GM18909 (cell line): ENCODE measurements around the gene TAGLN3.

Experiments
- ATAC-seq: cut with Tn5 transposase; IDR thresholded peaks from one replicate; pipeline ENCODE4 v1.9.1; 2021; ENCODE audit warnings: mild to moderate bottlenecking; ENCODE audit not compliant: unreplicated experiment, poor library complexity

TAGLN3 gene

DNA sequence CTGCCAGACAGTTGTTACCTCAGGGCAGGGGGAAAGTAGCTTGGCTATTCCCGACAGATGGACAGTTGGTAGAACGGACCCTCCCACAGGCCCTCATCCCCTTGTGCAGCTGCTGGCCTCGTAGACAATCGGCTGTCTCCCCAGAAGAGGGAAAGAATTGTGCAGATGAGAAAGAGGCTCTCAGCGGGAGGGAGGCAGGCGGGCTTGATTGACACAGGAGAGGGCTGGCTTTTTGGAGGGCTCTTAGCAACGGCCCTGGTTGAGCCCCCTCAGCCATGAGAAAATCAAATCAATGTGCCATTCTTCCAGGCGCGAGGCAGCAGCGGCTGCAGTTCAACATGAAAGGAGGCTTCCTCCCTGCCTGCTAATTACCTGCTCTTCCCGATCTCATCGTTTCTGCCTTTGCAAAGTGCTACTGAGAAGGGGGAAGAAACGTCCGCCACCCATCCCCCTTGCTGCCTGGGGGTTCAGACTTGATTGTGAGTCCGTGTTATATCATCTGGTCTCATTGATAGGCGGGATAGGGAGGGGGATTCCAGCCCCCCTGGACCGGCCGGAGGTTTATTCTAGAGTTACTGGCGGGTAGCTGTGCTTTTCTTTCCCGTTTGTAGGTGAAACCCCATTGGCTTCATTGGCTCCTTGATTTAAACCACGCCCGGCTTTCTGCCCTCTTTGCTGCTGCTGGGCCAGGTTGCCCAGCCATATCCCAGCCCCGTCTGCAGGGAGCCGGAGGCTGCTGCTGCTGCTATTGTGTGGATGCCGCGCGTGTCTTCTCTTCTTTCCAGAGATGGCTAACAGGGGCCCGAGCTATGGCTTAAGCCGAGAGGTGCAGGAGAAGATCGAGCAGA is at the start of gene TAGLN3:
TSS of gene TAGLN3 (plus strand) at position 287 of the 848 bp plus-strand sequence. CDS start at position 788, 501 bp downstream.
- peak; percentile 47 for ATAC-seq

GRCh38 chr3:111949712-111950111 is 49.0 kb upstream of the TAGLN3 start:
- no peak for ATAC-seq

GRCh38 chr3:111951032-111951431 is 47.7 kb upstream of the TAGLN3 start:
- no peak for ATAC-seq

DNA sequence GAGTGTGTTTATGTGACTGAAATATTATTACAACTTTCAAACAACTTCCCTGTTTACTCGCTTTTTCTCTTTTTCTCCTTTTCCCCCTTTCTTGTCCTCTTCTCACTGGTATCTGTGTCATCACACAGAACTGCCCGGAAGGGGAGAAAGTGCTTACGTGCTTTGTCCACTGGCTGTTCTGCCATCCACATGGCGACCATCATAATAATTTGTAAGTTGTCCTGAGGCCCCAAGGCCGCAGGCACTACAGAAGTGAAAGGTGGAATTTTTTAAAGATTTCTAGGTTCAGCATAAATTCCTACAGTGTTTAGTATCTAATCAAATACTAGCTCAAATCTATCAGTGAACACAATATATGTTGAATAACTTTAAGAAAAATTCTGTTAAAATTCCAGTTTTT is 46.6 kb upstream of the TAGLN3 start:
- no peak for ATAC-seq

- no peak for ATAC-seq
Observed at GRCh38 chr3:111952866-111953450, 45.8 kb upstream of the TAGLN3 start.

- no peak for ATAC-seq
Observed at GRCh38 chr3:111954228-111954990, 44.3 kb upstream of the TAGLN3 start.

- no peak for ATAC-seq
Observed at GRCh38 chr3:111955876-111956275, 42.8 kb upstream of the TAGLN3 start.

DNA sequence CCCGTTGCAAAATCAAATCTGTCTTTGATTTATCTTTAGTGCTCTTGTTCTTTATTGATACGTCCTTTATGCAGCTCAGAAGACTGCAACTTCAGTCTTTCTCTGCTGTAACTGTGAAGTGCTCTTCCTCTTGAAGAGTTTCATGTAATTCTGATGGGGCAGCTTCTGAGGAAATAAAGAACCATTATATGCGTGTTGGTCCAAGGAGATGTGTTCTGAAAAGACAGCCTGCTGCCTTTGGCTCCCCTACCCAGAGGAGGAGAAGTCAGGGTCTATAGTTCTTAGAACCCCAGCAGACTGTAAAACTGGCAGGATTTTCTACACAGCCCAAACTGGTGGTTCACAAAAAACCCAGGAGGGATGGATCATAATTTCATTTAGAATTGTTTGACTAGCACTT is 42.3 kb upstream of the TAGLN3 start:
- ATAC-seq, result no peak

GRCh38 chr3:111956995-111957734 is 41.6 kb upstream of the TAGLN3 start:
- ATAC-seq, result no peak

- ATAC-seq, result no peak
Observed at GRCh38 chr3:111961461-111962164, 37.1 kb upstream of the TAGLN3 start.

- ATAC-seq, result no peak
Observed at GRCh38 chr3:111963424-111963823, 35.3 kb upstream of the TAGLN3 start.

DNA sequence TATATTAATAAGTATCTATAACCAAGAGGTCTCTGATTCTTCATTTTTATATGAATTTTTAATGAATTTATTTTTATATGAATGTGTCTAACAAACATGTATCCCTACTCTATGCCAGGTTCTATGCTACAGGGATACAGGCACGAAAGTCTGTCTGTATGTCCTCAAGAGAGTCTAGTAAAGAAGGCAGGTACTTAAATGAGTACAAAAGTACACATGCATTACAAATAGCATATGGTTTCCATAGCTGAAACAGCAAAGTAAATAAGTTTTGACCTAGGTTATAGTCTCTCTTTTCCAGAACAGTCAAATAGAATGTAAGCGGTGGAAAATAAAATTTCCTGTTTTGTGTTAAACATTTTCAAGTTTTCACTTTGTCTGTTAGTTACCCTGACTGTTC is 33.2 kb upstream of the TAGLN3 start:
- no peak for ATAC-seq

DNA sequence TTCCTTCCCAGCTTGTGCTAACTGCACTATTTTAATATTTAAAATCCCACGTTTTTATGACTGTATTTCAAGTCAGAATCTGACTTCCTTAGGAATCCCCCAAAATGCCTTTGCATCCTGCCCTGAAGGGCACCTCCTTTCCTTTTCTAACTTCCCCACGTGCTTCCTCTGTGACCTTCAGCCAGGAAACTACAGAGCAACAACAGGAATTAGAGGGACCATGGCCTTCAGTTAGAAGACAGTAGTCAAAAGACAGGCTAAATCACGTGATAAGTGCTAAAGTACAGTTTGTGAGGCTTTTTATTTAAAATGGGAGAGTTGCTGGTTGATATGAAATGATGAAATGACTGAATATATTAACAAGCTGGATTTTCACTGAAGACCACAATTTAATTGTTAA is 31.7 kb upstream of the TAGLN3 start:
- ATAC-seq, result no peak

GRCh38 chr3:111967651-111968274 is 31.0 kb upstream of the TAGLN3 start:
- ATAC-seq, result peak; percentile 99

DNA sequence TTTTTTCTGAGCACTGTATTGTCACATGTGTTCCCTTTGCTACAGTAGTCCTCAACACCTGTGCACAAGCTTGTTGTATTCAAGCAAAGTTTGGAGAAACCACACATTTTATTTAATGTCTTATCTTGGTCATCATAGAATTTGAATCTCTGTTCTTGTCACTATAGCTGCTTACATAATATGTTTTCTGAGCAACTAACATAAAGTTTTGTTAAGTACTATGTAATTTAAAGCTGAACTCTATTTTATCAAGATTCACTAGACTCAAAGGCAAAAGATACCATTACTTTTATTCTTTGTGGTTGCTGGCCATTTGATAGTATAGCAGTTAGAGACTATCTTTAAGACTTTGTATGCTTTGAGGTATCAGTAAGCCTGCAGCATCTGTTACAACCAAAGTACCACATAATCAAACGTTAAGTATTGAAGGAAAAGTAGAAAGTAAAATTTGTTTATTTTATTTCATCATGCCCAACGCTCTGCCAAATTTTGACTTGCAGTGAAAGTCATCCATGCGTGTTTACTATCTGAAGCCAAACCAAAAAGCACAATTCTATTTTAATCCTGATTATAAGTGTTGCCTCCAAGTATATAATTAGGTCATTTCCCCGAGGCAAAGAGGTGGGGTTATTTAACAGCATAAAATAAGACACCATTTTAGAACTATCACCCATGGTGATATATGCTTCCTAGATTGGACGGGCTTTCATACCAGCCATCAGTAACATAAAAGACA is 30.2 kb upstream of the TAGLN3 start:
- no peak for ATAC-seq

DNA sequence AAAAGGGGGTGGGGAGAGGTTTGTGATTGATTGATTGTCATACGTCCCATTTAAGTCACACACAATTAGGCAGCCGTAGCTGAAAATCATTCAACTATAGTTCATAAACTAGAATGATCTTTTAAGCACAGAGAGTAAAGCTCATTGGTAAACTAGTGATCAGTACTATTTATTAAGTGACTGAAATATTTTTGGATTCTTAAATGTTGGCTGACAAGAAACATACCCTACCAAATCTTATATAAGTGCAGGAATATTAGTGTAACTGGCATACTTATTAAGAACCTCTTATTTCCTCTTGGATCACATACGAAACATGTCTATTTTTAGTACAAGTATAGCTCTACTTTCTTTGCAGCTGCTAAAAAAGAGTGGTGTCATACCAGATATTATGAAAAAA is 28.3 kb upstream of the TAGLN3 start:
- no peak for ATAC-seq

DNA sequence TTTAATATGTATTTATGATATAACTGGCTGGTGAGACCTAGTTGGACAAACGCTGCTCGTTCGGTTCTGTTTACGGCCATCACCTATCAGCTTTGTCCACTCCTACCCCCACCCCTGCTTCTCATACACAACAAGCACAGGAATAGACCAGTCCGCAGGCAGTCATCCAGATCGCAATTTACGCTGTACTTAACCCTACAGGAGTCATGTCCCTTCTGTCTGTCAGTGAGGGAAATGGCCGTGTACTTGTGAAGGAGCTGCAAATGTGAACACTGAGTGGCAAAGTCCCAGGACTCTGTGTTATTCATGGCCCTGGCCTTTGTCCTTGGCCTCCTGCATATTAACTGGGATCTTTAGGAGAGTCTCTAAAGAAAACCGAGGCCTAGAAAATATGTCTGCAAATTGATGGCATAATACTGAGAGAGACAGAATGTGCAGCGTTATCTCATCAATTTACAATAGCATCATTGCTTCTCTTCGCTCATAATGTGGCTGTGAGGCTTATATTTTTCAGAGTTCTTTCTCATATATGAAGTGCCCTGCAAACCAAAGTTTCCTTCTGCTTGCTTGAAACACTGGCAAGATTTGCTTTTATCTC is 27.1 kb upstream of the TAGLN3 start:
- no peak for ATAC-seq

DNA sequence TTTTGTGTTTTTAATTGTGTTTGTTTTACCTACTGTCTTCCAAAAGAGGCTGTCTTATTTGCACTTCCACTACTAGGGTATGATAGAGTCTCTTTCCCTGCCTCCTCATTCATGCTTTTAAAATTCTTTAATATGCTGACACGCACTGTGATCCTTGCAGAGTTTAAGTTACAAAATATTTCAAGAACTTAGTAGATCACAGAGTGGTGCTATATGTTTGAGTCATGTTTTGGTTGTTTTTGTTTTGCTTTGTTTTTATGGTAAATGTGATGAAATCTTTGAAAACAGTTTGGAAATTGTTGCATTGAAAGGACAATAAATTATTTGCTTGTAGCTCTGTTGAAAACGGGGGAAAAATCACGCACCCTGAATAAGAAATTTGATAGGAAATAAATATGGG is 25.8 kb upstream of the TAGLN3 start:
- ATAC-seq, result no peak
